ENCODE results near the gene TGOLN2.
"Not testable (repeated sequence)": the region's sequence is repeated elsewhere in the genome, so short reads cannot be mapped to it uniquely, and the experiment has no call there.

Gene TGOLN2

GRCh38 chr2:85355073-85355410 lies 27.3 kb upstream of the TGOLN2 start:
- TF ChIP-seq CTCF (IDR thresholded peaks at IDR 0.05; ENCODE audit: insufficient read depth, low read length, missing control alignments): no peak
- ChIA-PET POLR2A (interaction anchor here (0.6 to 2.3 kb wide), 10 partner anchors 10 to 222 kb away, joined by 3 to 27 read pairs (median 4); partner anchors contain the start of genes MAT2A and TGOLN2), CTCF (interaction anchor here (0.8 to 3.7 kb wide), 6 partner anchors 29 to 282 kb away, joined by 3 to 19 read pairs (median 4); partner anchors contain the start of gene MAT2A)
- no peak for DNase-seq (ENCODE audit: low read depth, low spot score)
- peak overlapping the region; percentile 91 for H3K4me3 ChIP-seq (ENCODE audit: low read depth, low read length)

DNA sequence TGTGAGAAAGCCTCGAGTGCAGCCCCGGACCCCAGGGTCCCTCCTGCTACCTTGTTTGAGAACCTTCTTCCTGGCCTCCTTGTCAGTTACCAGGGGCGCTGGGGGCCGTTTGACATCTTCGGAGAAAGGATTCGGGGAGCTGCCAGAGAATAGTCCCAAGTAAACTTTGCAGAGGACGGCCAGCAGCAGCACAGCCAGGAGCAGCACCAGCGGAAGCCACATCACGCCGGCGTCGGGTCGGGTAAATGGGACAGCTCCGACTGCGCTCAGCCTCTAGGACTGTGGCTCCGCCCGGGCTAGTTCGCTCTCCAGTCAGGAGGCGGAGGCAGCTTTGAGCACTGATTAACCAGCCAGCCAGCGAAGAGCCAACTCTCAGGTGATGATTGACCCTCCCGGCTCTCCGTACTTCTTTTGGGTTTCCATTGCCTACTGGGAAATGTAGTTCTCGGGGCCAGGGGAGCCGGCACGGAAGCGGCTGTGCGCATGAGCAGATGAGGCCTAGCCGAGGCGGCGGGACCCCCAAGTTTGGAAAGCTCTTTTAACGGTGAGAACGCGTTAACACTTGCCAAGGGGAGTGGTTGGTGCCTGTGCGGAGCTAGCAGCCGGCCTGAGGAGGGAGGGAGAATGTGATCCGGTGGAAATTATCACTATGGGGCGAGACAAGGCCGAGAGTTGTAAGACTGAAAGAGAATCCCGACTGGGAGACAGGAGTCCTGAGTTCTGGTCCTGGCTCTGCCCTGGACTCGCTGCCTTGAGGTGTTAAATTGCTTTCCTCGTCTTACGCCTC lies 26.7 kb upstream of the TGOLN2 start, which contains the start of the genes ELMOD3 and RETSAT:
Gene ELMOD3 (plus strand): TSS at position 484 of the 787 bp plus-strand sequence. CDS start 2,430 bp downstream, outside the sequence.
Gene RETSAT (minus strand): TSS at position 243 of the 787 bp plus-strand sequence. CDS start 21 bp downstream, at position 222.
- ChIA-PET CTCF (interaction anchor here (0.6 to 3.7 kb wide), 8 partner anchors 29 to 283 kb away, joined by 3 to 19 read pairs (median 4); partner anchors contain the start of gene MAT2A), POLR2A (interaction anchor here (0.6 to 2.3 kb wide), 17 partner anchors 8 to 241 kb away, joined by 3 to 27 read pairs (median 4); partner anchors contain the start of genes MAT2A, RNF181, SH2D6 and TGOLN2)
- peak; percentile 97 for DNase-seq (ENCODE audit: low read depth, low spot score)
- no peak for TF ChIP-seq CTCF (IDR thresholded peaks at IDR 0.05; ENCODE audit: insufficient read depth, low read length, missing control alignments)
- H3K4me3 ChIP-seq (ENCODE audit: low read depth, low read length): peak within 1 kb of the TSS; percentile 91

- POLR2A ChIA-PET: interaction anchor here (0.6 to 2.3 kb wide), 10 partner anchors 11 to 241 kb away, joined by 3 to 27 read pairs (median 5); partner anchors contain the start of genes MAT2A, RNF181, SH2D6 and TGOLN2
- no peak for TF ChIP-seq CTCF (IDR thresholded peaks at IDR 0.05; ENCODE audit: insufficient read depth, low read length, missing control alignments)
- no peak for DNase-seq (ENCODE audit: low read depth, low spot score)
- CTCF ChIA-PET: interaction anchor here (1.3 to 3.7 kb wide), 2 partner anchors 53 to 197 kb away, joined by 4 to 19 read pairs; no protein-coding TSS in a partner anchor
- peak overlapping the region; percentile 80 for H3K4me3 ChIP-seq (ENCODE audit: low read depth, low read length)
These were observed 26.1 kb upstream of the TGOLN2 start for GRCh38 chr2:85353876-85354285.

DNA sequence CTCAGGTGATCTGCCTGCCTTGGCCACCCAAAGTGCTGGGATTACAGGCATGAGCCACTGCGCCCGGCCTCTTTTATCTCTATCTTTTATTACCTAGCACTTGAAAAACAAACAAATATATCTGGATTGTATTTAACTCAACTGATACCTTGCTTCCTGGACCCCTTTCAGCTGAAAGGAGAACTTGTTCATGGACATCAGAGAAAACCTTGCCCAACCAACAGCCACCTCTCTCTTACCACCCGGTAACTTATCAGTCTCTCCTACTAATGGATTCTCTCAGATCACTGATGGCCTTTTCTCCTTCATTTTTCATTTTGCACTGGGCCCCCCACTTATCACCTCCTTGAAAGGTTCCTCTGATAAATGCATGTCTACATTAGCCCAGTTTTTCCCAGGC lies 19.8 kb upstream of the TGOLN2 start:
- no peak for DNase-seq (ENCODE audit: low read depth, low spot score)
- no peak for TF ChIP-seq CTCF (IDR thresholded peaks at IDR 0.05; ENCODE audit: insufficient read depth, low read length, missing control alignments)
- H3K4me3 ChIP-seq (ENCODE audit: low read depth, low read length): no peak overlapping the region
- POLR2A ChIA-PET: no interaction called here
- CTCF ChIA-PET: no interaction called here

GRCh38 chr2:85344356-85344954 lies 16.7 kb upstream of the TGOLN2 start:
- ChIA-PET CTCF (no interaction called here), POLR2A (interaction anchor here (1.8 kb wide), 1 partner anchor 29 kb away, joined by 10 read pairs; no protein-coding TSS in a partner anchor)
- DNase-seq (ENCODE audit: low read depth, low spot score): no peak
- no peak overlapping the region for H3K4me3 ChIP-seq (ENCODE audit: low read depth, low read length)
- no peak for TF ChIP-seq CTCF (IDR thresholded peaks at IDR 0.05; ENCODE audit: insufficient read depth, low read length, missing control alignments)

DNA sequence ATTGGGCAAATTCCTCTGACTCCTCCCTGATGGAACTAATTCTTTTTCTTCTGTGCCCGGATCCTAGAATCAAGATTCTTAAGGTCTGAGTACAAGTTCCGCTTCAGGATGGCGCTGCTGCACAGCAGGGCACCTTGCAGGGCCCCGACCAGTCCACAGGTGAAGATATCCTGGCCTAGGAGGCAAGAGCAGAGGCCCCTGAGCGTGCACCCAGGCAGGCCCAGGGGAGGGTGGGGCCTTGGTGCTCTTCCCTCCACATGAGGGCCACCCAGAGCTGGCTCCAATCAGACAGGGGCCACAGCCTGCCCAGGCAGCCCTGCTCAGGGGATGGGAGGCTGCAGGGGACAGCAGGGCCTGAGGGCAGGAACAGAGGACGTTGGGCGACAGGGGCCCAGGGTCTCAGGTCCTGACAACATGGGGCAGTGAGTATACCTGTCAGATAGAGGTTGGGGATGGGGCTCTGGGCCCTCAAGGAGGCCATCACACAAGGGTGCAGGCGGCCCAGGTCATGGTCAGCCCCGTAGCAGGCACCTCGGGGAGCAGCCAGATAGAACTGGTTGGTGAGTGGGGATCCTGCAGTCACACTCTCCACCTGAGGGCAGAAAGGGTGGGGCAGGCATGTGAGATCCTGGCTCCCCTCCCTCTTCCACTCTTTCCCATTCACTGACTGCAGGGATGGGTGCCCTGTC lies 15.6 kb upstream of the TGOLN2 start:
- CTCF ChIA-PET; DNase-seq (ENCODE audit: low read depth, low spot score); H3K4me3 ChIP-seq (ENCODE audit: low read depth, low read length): not testable (repeated sequence)
- POLR2A ChIA-PET: interaction anchor here (1.8 kb wide), 1 partner anchor 27 kb away, joined by 10 read pairs; no protein-coding TSS in a partner anchor
